ENCODE measurements around the gene ALKAL2. TPM values are rescaled to one million over a fixed set of nuclear protein-coding genes. Genes with fewer than 3 reads are reported as not detected.

ALKAL2 gene, protein sequence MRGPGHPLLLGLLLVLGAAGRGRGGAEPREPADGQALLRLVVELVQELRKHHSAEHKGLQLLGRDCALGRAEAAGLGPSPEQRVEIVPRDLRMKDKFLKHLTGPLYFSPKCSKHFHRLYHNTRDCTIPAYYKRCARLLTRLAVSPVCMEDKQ
- not detected in 5 replicates for total RNA-seq (2022; extraction: Qiagen RNA extraction; ENCODE audit: low read depth)

DNA sequence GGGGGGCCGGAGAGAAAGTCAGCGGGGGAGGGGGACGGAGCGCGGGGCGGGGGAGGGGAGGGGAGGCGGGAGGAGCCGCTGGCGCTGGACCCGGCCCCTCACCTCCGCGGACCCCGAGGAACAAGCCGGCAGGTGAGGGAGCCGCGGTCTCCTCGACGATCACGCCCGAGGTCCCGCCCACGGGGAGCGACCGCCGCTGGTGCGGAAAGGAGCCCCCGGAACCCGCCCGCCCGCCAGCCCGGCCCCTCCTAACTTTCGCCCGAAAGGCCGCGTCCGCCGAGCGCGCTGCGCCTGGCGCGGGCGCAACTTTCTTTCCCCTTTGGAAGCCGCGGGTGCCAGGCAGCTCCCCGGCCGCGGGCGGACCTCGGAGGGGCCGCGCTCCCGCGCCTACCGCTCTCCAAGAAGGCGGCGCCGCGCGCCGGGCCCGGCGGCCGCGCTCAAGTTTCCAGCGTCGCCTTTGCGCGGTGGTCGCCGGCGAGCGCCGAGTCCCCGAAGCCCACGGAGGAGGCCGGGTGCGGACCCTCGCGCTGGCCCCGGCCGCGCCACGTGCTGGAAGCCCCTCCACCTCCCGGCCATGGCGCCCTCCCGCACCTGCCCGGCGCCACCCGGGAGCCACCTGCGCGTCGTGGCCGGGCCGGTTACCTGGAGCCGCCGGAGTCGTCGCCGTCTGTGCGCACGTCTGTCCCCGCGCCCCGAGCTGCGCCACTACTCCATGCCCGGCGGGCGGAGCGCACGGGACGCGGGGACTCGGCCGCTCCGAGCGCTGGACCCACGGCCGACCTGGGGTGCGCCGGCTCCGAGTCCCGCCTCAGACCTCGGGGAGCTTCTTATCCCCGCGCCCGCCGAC lies at the start of gene ALKAL2:
Gene ALKAL2 (minus strand): TSS at position 181 of the 847 bp plus-strand sequence. CDS start 256 bp downstream, outside the sequence.

GRCh38 chr2:264493-265468 lies 23.1 kb downstream of the ALKAL2 start, which contains the start of gene ACP1:
TSS of gene ACP1 (plus strand) at chr2:264947. CDS start at chr2:264965, 18 bp downstream.

GRCh38 chr2:263774-264492 lies 24.0 kb downstream of the ALKAL2 start, which contains the start of gene SH3YL1:
TSS of gene SH3YL1 (minus strand) at chr2:264032. CDS start at chr2:263984, 48 bp downstream.

Other genes starting within 250 kb of the ALKAL2 start
- 0.06 to 0.30 TPM (median 0.16 TPM) in 5 replicates for gene FAM110C, start 241.6 kb downstream of the ALKAL2 start, total RNA-seq (2022; extraction: Qiagen RNA extraction; ENCODE audit: low read depth)
- 8.3 to 11.8 TPM (median 9.0 TPM) in 5 replicates for gene SH3YL1, start 24.1 kb downstream of the ALKAL2 start, total RNA-seq (2022; extraction: Qiagen RNA extraction; ENCODE audit: low read depth)
- gene ACP1, start 23.1 kb downstream of the ALKAL2 start, total RNA-seq (2022; extraction: Qiagen RNA extraction; ENCODE audit: low read depth) = 192 to 265 TPM (median 199 TPM) in 5 replicates